OCI-M2 (cell line): ENCODE data around the gene LGR6.

ENCODE experiments used
- DNase-seq: peaks from one replicate; lab custom pipeline; 2025; ENCODE audit not compliant: unreplicated experiment; lab: John Stamatoyannopoulos, UW

LGR6 gene

DNA sequence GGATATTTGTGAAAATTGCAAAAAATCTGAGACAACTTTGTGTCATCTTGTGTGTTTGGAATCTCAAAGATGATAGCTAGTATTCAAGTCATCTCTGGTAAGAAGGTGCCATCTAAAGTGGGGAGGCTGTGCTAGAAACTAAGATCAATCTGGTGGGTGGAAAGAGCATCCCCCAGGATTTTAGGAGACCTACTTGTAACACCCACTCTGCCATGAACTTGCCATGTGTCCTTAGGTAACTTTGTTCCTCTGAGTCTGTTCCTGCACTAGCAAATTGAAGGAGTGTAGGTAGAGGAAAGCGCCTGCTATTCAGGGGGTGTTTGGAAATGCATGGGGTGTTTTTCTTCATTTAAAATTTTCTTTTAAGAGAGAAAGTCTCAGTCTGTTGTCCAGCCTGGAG is 24.4 kb downstream of the LGR6 start:
- no peak for DNase-seq

DNA sequence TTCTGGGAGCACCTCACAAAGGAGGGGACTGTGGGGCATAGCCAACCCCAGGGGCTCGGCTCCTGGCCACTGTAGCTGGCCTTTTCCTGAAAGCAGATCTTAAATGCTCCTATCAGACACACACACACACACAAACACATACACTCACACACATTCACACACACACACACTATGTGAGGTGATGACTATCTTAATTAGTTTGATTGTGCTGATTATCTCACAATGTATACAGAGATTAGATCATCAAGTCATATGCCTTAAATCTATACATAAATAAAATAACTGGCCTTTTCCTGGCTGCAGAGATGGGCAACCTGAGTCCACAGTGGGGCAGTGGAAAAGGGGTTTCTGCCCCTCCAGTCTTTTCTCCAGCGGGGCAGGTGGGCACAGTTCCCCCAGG is 27.1 kb downstream of the LGR6 start:
- no peak for DNase-seq

DNA sequence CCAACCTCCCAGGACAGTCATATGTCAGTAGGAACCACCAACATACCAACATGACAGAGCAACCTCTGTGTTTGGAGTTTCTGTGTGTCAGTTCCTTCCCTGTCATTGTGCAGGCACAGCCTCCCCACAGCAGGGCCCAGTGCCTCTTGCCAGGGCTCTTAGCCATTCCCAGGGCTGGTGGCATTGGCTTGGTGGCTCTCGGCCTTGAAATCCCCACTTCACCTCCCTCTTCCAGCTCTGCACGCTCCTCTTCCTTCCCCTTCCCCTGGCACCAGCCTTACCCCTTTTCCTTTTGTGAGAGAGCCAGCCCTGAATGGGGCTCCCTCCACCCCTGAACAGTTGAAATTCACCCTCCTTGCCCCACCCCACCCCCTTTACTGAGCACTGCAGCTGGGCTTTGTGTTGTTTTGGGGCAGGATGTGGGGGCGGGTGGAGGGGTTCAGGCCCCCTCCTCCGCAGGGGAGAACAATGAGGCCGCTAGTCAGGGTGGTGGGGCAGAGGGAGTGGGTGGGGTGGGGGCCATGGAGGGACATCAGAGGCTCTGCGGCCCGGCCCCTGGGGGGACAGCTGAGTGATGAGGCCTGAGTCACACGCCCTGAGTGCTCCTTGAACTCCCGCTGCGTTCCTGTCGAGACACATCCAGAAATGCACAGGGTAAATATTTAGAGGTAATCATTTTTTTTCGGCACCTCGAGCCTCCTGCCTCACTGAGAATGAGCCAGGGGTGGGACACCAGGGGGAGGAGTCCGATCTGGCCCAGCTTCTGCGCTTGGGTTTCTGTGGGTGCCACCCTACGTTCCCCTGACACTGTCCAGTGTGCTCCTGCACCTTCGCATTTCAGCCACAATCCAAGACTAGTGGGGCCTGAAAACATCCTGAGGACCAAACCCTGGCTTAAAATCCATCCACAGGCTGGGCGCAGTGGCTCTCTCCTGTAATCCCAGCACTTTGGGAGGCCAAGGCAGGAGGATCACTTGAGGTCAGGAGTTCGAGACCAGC is 28.6 kb downstream of the LGR6 start:
- no peak for DNase-seq

DNA sequence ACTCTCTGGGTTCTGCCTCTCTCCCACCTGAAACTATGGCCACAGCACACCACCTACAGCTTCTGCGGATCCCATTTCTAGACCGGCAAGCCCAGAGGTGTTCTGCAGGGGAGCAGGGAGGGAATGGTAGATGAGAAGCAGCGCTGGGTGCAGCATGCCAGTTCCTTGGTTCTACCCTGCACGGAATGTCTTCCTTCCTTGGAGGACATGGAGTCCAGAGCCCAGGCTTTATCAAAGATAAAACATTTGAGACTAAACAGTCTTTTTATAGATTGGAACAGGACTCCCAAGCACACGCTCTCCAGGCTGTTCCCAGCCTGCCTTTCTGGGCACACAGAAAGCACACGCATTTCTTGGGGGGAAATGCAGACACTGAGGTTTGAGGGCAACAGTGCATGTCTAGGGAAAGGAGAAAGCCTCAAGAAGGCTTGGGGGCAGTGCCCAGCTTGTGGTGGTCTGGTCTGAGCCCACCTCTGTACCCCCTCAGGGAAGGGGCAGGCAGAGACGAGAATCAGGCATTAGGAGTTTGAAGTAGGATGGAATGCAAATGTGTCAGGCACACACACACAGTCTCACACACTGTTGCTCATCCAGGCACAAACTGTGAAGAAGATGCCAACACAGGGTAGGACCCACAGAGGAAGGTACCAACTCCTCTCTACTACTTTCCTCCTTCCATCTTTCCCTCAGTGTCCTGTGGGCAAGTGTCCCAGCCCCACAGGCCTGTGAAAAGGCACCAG is 29.7 kb downstream of the LGR6 start:
- DNase-seq: no peak

DNA sequence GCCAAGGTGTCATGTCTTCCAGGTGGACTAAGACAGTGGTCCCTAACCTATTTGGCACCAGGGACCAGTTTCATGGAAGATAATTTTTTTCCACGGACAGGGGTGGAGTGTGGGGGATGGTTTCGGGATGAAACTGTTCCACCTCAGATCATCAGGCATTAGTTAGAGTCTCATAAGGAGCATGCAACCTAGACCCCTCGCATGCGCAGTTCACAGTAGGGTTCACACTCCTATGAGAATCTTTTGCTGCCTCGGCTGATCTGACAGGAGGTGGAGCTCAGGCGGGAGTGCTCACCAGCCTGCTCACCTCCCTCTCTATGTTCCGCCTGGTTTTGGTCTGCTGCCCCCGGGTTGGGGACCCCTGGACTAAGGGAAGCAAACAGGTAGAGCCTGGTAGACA is 30.9 kb downstream of the LGR6 start:
- no peak for DNase-seq

DNA sequence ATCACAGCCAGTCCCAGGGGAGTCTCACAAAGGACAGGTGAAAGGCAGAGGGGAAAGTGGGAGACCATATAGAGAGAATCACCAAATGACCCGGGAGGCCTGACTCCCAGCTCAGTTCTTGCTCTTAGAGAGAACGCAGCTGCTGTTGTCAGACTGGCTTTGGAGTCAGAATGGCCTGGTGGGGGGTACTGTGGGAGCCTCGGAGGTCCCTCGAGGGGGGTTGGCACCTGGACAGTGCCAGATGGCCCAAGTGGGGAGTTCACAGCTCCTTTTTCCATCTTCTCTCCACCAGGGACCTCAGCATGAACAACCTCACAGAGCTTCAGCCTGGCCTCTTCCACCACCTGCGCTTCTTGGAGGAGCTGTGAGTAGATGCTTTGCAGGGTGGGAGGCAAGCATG is 31.5 kb downstream of the LGR6 start:
- no peak for DNase-seq

DNA sequence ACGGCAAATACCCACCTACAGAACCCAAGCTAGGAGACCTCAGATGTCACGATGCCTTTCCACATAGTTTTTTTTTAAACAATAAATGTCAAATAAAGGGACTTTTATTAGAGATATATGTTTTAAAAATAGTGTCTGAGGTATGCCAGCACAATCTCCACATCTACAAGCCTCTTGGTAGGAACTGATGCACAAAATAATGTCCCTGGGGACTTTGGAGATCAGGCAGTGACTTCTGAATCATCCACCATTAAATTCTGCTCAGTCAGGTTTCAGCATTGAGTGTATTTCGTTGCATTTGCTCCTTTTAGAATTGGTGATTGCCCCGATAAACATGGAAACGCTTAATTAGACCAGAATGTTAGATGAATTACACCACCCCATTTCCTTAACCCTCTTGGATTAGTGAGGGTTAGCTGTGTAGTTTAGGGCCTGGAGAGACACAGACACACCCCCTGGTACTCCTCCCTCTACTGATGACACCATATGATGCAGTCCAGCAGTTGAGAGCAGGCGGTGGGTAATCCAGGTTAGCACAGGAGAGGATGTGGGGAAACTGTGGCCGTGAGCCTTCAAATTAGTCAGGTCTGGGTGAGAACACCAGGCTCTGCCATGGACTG is 33.6 kb downstream of the LGR6 start:
- DNase-seq: no peak

DNA sequence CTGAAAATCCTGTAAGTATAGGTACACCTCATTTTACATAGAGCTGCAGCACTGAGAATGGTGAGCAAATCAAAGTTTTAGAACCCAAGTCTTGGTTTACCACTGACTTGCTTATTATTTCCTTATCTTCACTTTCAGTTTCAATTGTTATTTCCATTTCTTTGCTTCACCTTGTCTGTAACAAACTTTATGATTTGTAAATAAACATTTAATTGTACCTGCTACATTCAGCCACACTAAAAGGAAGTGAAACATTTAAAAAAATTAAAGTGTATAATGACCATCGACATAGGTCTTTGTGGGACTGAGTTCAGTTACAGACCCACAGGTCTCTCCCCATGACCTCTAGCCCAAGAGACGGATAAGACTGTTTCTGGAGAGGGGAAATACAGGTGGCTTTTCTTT is 34.4 kb downstream of the LGR6 start:
- DNase-seq: no peak

DNA sequence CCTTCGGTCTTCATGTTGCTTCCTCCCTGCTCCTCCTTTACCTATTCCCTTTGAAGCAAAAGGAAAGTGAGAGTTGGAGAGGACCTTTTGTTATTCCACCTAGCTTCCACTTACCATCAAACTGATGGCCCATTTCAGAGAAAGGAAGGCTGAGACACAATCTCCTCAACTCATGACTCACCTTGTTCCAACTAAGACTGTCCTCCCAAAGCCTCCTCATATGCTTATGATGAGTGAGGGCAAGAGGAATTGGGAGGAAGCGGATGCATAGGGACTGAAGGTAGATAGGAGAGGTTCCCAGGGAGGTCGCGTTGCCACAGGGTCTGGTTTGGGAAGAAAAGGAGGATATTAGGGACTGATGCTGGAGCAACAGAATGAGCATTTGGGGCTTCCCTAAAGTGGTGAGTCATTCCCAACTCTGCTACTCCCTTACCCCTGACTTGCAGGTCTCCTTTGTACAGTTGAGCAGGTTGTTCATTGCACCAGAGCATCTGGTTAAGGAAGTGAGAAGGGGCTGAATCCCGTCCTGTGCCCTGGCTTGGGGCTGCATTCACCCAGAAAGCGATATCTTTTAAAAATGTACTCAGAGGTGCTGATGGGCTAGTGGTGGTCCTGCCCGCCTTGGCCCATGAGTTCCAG is 35.0 kb downstream of the LGR6 start:
- DNase-seq: no peak

DNA sequence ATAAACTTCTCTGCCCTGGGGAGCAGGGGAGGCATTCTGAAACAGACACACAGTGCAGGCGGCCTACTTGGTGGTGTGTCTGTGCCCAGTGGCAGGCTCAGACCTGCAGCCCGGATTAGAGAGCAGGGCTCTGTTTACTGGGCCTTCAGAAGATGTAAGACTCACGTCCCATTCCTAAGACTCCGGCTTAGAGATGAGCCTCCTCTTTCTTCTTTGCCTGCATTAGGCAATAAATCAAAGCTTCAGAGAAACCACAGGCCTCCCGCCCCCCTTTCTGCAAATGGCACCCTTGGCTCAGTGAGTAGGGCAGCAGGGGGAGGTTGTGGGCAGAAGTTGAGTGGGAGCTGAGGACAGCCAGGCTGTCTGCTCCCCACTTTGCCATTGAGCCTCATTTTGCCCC is 35.8 kb downstream of the LGR6 start:
- no peak for DNase-seq

DNA sequence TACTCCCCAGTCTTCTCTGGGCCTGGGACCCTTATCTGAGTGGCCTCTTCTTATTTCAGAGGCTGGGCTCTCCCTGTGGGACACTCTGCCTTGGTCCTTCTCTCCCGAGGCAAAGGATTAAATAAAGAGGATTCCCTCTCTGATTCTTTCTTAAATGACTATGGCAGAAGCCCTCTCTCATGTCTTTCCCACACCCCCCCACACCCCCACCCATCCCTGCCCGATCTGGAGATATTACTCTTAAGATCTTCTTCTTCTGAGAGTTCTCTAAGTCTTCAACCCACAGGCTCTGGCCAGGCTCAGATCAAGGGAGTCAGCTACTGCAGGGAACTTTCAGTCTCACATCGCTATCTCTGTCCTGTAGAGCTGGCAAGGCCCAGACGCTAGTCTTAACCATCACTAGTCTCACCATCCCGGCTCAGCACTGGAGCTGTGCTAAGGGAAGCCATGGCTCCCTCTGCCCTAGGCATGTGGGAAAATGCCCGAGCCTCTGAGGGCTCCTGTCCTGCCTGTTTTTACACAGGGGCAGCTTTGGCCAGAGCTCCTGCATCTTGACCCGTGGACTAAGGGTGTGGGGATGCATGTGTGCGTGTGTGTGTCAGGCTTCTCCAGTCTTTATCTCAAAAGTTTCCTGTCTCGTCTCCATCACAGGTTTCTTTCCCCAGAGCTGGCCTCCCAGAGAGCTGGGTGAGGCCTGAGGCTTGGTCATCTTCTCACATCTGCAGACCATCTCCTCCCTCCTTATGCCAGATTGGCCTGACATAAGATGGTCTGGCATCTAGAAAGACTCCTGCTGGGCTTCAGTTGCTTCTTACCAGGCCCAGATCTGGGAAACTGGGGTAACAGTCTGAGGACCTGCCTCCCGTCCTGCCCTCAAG is 36.7 kb downstream of the LGR6 start:
- no peak for DNase-seq

DNA sequence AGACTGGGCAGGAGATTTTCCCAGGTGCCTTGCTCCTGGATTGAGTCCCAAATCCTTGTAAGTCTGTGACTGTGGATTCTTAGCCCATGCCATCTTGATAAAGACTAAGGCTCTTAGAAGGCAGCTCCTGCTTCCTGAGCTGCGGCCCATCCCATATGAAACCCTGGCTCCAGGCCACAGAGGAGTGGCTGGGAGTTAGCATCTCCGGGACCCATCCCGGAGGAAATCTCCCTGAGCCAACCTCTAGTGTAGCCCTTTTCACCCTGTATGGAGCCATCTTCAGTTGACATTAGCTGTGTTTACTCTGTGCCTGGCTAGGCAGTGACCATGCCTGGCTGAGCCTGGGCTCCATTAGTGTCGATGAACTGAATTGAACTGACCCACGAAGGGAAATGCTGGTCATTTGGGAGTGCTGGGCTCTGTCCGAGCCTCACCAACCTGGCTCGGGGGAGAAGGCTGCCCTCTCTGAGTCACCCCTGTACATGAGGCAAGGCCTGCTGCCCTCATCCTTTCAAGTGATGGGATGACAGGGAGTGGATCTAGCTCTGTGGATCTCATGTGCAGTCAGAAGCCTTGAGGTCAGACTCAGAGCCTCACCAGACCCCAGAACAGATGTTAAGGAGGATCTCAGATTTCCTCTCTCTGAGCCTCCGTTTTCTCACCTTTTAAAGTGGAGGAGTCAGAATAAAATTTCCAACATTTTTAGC is 37.5 kb downstream of the LGR6 start:
- DNase-seq: no peak

DNA sequence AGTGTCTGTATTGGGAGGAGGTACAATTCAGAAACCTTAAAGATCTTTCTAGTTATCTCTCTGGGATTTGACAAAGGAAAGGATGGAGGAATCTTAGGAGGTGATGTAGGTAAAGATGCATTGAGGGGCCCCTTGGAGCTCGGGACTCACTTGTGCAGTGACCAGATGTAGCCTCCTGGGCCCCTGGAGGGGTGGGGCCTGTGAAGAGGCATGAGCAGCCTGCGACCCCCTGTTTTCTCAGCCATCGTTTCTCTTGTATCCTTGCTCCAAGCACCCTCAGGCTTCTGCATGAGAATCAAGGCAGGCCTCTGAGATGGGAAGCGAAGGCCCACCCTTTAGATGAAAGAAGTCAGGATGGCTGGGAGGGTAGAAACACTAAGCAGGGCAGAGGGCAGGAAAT is 39.6 kb downstream of the LGR6 start:
- no peak for DNase-seq

DNA sequence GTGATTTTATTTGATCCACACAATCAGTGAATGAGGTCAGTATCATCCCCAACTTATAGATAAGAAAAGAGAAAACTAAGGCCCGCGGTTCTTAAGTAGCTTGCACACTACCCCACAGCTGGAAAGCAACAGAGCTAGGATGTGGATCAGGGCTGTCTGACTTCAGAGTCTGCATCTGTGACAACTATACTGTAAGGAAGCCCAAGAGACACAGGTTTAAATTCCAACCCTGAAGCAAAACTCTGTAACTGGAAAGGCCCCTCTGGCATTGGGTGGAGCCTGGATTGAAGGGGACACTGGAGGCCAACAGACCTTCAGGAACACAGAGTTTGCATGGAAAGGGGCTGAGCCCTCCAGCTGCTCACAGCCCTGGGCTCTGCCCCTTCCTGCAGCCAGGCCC is 40.2 kb downstream of the LGR6 start:
- DNase-seq: no peak

DNA sequence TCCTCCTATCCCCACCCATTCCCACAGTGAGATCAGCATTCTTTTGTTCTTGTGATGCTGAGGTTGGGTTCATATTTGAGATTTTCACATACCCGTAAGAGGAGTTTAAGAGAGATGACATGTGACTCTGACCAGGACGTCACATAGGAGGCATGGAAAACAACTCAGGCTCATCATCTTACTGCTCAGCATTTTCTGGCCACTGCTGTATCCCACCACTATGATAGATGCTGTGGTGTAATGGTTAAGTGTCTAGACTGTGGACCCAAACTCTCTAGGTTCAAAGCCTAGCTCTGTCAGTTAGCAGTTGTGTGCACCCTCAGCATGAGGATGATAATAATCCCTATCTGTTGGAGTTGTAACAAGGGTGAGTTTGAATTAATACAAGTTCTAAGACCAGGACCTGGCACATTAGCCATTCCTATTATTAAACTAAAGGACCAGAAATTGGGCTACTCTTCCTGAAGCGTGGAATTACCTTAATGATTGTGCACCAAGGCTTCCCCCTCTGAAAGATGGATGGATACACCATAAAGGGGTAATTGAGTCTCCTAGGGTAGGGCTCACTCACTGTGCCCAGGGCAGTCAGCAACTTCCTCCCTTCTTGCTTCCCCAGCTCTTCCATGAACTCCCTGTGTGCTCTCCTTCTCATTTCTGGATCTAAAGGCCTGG is 40.9 kb downstream of the LGR6 start:
- DNase-seq: no peak

DNA sequence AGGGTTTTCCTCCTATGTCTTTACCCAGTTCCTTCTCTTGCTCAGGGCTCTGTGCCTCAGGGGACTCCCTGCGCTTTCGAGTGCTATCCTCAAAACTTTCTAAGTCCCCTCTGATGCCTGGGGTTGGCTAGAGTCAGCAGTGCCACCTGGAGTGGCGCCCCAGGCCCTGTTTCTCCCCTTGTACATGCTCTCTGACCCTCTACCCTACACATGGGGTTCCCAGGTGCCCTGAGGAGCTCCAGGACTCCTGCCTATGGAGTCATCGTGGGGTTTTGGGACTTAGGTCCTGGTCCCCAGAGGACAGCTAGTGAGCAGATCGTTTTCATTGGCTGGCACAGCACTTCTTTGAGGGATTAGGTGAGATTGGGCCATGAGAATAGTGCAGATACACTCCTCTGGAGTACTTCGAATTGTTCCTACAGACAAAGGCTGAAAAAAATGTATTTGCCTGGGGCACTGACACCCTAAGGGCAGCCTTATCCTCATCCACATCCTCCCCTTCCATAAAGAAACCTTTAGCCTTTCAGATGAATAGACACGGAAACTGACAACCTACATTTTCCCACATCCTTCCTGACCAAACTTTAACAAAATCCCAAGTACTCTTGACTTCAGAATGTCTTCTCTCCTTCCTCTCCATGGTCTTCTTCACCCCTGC is 41.5 kb downstream of the LGR6 start:
- no peak for DNase-seq

DNA sequence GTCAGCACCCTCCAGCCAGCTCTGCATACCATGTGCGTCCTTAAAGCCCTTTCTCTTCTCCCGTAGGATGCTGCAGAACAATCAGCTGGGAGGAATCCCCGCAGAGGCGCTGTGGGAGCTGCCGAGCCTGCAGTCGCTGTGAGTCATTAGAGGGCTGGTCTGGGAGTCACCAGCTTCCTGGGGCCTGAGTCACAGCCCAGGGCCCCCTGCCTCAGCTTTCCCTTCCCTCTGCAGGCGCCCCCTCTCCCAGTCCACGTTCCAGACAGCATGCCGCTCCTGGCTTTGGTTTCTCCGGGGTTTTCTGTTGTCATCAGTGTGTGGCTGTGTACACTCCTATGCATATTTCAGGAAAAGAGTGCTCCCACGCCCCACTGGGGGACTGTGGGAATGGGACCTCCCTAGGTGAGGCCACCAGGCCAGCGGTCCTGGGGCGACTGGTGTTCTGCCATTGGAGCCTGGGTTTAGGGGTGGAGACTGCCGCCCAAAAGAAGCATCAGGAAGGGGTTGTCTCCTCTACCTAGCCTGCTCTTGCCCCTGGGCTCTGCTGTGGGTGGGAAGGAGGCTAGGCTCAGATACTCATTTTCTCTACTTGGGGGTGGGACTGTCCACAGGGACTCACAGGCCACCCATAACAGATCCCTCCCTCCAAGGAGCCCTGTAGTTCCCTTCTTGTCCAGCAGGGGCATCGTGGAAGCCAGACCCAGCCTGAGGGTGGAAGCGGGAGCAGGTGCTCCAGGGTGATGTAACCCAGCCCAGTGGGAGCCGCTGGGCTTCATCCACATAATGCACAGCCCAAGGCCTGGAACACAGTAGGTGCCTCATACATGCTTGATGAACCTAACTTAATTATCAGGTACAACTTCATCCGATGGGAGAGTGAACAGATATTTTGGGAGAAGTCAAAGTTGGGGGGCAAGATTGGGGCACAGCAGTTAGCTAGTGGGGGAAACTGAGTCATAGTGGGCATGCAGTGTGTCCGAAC is 42.5 kb downstream of the LGR6 start:
- DNase-seq: no peak

DNA sequence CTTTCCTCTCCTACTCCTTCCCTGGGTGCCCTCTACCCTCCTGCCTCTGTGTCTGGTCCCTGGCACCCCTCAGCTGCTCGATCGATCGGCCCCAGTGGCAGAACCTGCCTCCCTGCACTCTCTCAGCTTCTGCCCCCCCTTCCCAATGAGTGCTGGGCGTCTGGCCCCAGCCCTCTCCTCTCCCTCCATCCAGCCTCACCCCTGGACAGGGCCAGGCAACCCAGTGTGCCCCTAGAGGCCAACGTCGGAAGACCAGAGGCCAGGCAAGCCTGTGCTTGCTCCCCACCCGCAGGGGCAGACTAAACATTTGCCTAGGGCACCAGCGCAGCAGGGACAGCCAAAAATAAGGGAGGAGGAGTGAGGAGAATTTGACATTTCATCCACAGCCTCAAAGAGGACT is 43.5 kb downstream of the LGR6 start:
- DNase-seq: no peak
